Endothelial cell of umbilical vein (primary cell): ENCODE results near the gene PLEKHG3. TPM values are rescaled to one million over a fixed set of nuclear protein-coding genes. Genes with fewer than 3 reads are reported as not detected.

Experiments
- BruUV-seq: library from RNA; stranded (reverse); fragments of 400-500 nt; replicated peaks from 2 replicates; lab custom pipeline; 2021; lab: Mats Ljungman, UMichigan
- CTCF ChIA-PET: fragments of 300-600, 350-600 bp; sonication (Branson Sonifier 250); formaldehyde crosslinking; loops from one replicate; lab custom pipeline; 2021; ENCODE audit warnings: antibody characterized with exemption, inconsistent platforms; lab: Charles Lee
- POLR2A ChIA-PET: fragments of 300-600, 350-600 bp; sonication (Branson Sonifier 250); formaldehyde crosslinking; loops from one replicate; lab custom pipeline; 2021; ENCODE audit warnings: antibody characterized with exemption, inconsistent platforms; lab: Charles Lee
- DNase-seq: peaks from one replicate; pipeline ENCODE4 v3.0.0-alpha.2; 2011; ENCODE audit warnings: low read depth, low spot score
- FAIRE-seq: peaks from 2 replicates; lab custom pipeline; 2011; peaks lifted over from hg19 to GRCh38; lab: Jason Lieb, UNC
- H2AFZ ChIP-seq: 2 replicates; pipeline ENCODE4 v1.6.0; 2012; ENCODE audit warnings: low read depth, low read length, control low read depth, inconsistent platforms
- H3K27ac ChIP-seq: 2 replicates; pipeline ENCODE4 v1.5.1; 2011; ENCODE audit warnings: low read depth, mild to moderate bottlenecking, control low read depth, low read length, moderate library complexity; ENCODE audit not compliant: insufficient read depth
- H3K27me3 ChIP-seq, 2 experiments: 2 replicates each; pipeline versions ENCODE4 v1.6.0 to v1.6.1; 2011; ENCODE audit warnings: low read length in 2 of 2, mixed read lengths in 1 of 2; ENCODE audit not compliant: control insufficient read depth in 2 of 2, insufficient read depth in 2 of 2
- H3K36me3 ChIP-seq, 2 experiments: 2 replicates in 1 of 2; 3 replicates in 1 of 2; pipeline ENCODE4 v1.5.1; 2011; ENCODE audit warnings: low read length in 2 of 2, mild to moderate bottlenecking in 1 of 2, moderate library complexity in 1 of 2; ENCODE audit not compliant: control insufficient read depth in 2 of 2, insufficient read depth in 2 of 2; ENCODE audit errors: extremely low read depth in 1 of 2
- H3K4me1 ChIP-seq: 3 replicates; pipeline ENCODE4 v1.5.1; 2011; ENCODE audit warnings: mild to moderate bottlenecking, low read length; ENCODE audit not compliant: control insufficient read depth, insufficient read depth; ENCODE audit errors: extremely low read depth
- H3K4me2 ChIP-seq: 2 replicates; pipeline ENCODE4 v1.6.1; 2011; ENCODE audit warnings: low read length, control low read depth, mixed read lengths; ENCODE audit not compliant: insufficient read depth
- H3K4me3 ChIP-seq, 3 experiments: fragments of 200-600 bp in 1 of 3; sonication (generic), shearing (Covaris generic) in 1 of 3; replicated peaks in 1 of 3; 2 replicates each; pipeline ENCODE4 v1.5.1; 2011 to 2016; ENCODE audit warnings: control low read depth in 3 of 3, low read length in 3 of 3, mild to moderate bottlenecking in 2 of 3, inconsistent platforms in 1 of 3, low read depth in 1 of 3, moderate library complexity in 1 of 3; ENCODE audit not compliant: insufficient read depth in 1 of 3
- H3K79me2 ChIP-seq: 2 replicates; pipeline ENCODE4 v1.6.0; 2012; ENCODE audit warnings: low read length, inconsistent platforms; ENCODE audit not compliant: control insufficient read depth, insufficient read depth
- H3K9ac ChIP-seq: replicated peaks from 2 replicates; pipeline ENCODE3; 2011; ENCODE audit warnings: low read length, control low read depth; ENCODE audit not compliant: insufficient read depth; ENCODE audit errors: extremely low read depth
- H3K9me1 ChIP-seq: replicated peaks from 3 replicates; pipeline ENCODE4 v1.6.0; 2011; ENCODE audit warnings: mild to moderate bottlenecking, low read length; ENCODE audit not compliant: control insufficient read depth, insufficient read depth; ENCODE audit errors: extremely low read depth
- H3K9me3 ChIP-seq: replicated peaks from 2 replicates; pipeline ENCODE4 v1.5.1; 2012; ENCODE audit warnings: low read length, inconsistent platforms; ENCODE audit not compliant: control insufficient read depth, insufficient read depth
- H4K20me1 ChIP-seq: replicated peaks from 2 replicates; pipeline ENCODE3; 2011; ENCODE audit warnings: mild to moderate bottlenecking, low read length; ENCODE audit not compliant: control insufficient read depth, insufficient read depth; ENCODE audit errors: extremely low read depth
- CTCF ChIP-seq, 2 donors: IDR thresholded peaks; 1 replicate in 1 of 2; 2 replicates in 1 of 2; pipeline ENCODE4 v1.5.1; 2011; ENCODE audit warnings: low read length in 2 of 2, mild to moderate bottlenecking in 2 of 2, moderate library complexity in 2 of 2, control low read depth in 1 of 2, inconsistent platforms in 1 of 2, low read depth in 1 of 2; ENCODE audit not compliant: insufficient read depth in 1 of 2; ENCODE audit errors: extremely low read depth in 1 of 2
- EZH2 ChIP-seq: IDR thresholded peaks from 2 replicates; pipeline ENCODE4 v1.6.1; 2012; ENCODE audit warnings: borderline replicate concordance, low read depth, mild to moderate bottlenecking, moderate library complexity, low read length, inconsistent platforms; ENCODE audit not compliant: severe bottlenecking
- FOS ChIP-seq: IDR thresholded peaks from 2 replicates; pipeline ENCODE4 v1.6.1; 2011; ENCODE audit warnings: mild to moderate bottlenecking, low read length, moderate library complexity, borderline replicate concordance; ENCODE audit not compliant: insufficient read depth
- GATA2 ChIP-seq: IDR thresholded peaks from 2 replicates; pipeline ENCODE4 v1.7.0; 2011; ENCODE audit warnings: low read depth, mild to moderate bottlenecking, moderate library complexity, mixed read lengths, low read length; ENCODE audit not compliant: insufficient read length, insufficient read depth
- JUN ChIP-seq: IDR thresholded peaks from 2 replicates; pipeline ENCODE4 v1.6.1; 2011; ENCODE audit warnings: borderline replicate concordance, low read depth; ENCODE audit not compliant: insufficient read length, insufficient read depth
- MAX ChIP-seq: IDR thresholded peaks from 2 replicates; pipeline ENCODE4 v1.6.1; 2011; ENCODE audit not compliant: insufficient read depth, insufficient read length
- MYC ChIP-seq: IDR thresholded peaks from one replicate; pipeline ENCODE4 v1.6.1; 2011; ENCODE audit warnings: mild to moderate bottlenecking, low read depth, low read length
- POLR2A ChIP-seq: IDR thresholded peaks from 2 replicates; pipeline ENCODE4 v1.6.1; 2012; ENCODE audit warnings: low read depth, mild to moderate bottlenecking, control low read depth, low read length
- POLR2AphosphoS5 ChIP-seq: IDR thresholded peaks from 2 replicates; pipeline ENCODE4 v1.6.1; 2012; ENCODE audit warnings: low read depth, mild to moderate bottlenecking, control low read depth, low read length, moderate library complexity; ENCODE audit not compliant: insufficient read depth
- dilution Hi-C: fragments of 300-500 bp; cut with MboI; formaldehyde crosslinking; loops from one replicate; pipeline ENCODE4 v1.15.0; 2019; ENCODE audit warnings: low sequenced_read_pairs; ENCODE audit not compliant: extremely low pct_ligation_motif_present
- intact Hi-C: fragments of 100-400 bp; cut with micrococcal nuclease; formaldehyde crosslinking; loops from one replicate; pipeline ENCODE4 v1.10.0; 2022
- polyA plus RNA-seq, 4 experiments: library from polyadenylated mRNA; depleted of rRNA in 3 of 4; stranded (reverse) in 3 of 4; unstranded in 1 of 4; fragments of >200 nt; gene quantifications; 2 replicates each; pipeline versions ENCODE4 v1.2.1 to v1.2.3, GENCODE V29; 2011 to 2012; ENCODE audit warnings: missing spikeins in 1 of 4
- total RNA-seq: library from RNA; stranded (reverse); gene quantifications from 2 replicates; pipeline ENCODE4 v1.2.3, GENCODE V29; 2021

The PLEKHG3 gene
- total and polyA plus RNA-seq, 2 donors (not counting 3 experiments of a cell fraction or from before 2014, with no cell fraction given) = 6.6 to 8.0 TPM

GRCh38 chr14:64686282-64686615 lies 18.0 kb upstream of the PLEKHG3 start:
- Histone ChIP-seq H3K9me1 (no peaks in the 10 kb centered on the region), H4K20me1 (no peaks in the 10 kb centered on the region), H3K4me1 (no peaks in the 10 kb centered on the region), H3K4me3 (no peak overlapping the region), H3K36me3 (no peaks in the 10 kb centered on the region), H3K27ac (no peak overlapping the region), H3K4me2 (no peak overlapping the region), H2AFZ (no peak overlapping the region), H3K79me2 (no peaks in the 10 kb centered on the region), H3K9me3 (no peaks in the 10 kb centered on the region), H3K27me3 (peaks cover 0 to 5% of the 10 kb centered on the region in 2 experiments), H3K9ac (no peak overlapping the region)
- POLR2A ChIA-PET = no interaction called here
- no peak for TF ChIP-seq FOS
- no peak for TF ChIP-seq GATA2
- TF ChIP-seq JUN = no peak
- TF ChIP-seq MYC = no peak
- peak; percentile 54 for TF ChIP-seq MAX
- FAIRE-seq = no peak
- CTCF ChIA-PET = no interaction called here
- dilution Hi-C loops (no loop called here), intact Hi-C loops (no loop called here)
- BruUV-seq = no TSS peak
- DNase-seq = no peak

GRCh38 chr14:64688031-64688430 lies 16.2 kb upstream of the PLEKHG3 start:
- H3K9ac ChIP-seq = no peak overlapping the region
- no peak overlapping the region for H3K4me3 ChIP-seq
- BruUV-seq = no TSS peak
- TF ChIP-seq POLR2A (no peak), CTCF (IDR thresholded peaks at IDR 0.05; ENCODE audit: extremely low read depth in 1 of 2, insufficient read depth in 1 of 2, low read depth in 1 of 2, low read length in 2 of 2) (no peak), EZH2 (no peak), POLR2AphosphoS5 (no peak), JUN (no peak), GATA2 (no peak), FOS (no peak), MYC (no peak), MAX (no peak)
- H4K20me1 ChIP-seq = no peaks in the 10 kb centered on the region
- H3K9me1 ChIP-seq = no peaks in the 10 kb centered on the region
- DNase-seq (no peak), FAIRE-seq (no peak)
- H2AFZ ChIP-seq = no peak overlapping the region
- no peaks in the 10 kb centered on the region for H3K4me1 ChIP-seq
- intact Hi-C loops (no loop called here), dilution Hi-C loops (no loop called here)
- H3K4me2 ChIP-seq = no peak overlapping the region
- H3K9me3 ChIP-seq = no peaks in the 10 kb centered on the region
- POLR2A ChIA-PET = no interaction called here
- no peak overlapping the region for H3K27ac ChIP-seq
- CTCF ChIA-PET = no interaction called here
- no peaks in the 10 kb centered on the region for H3K36me3 ChIP-seq
- no peaks in the 10 kb centered on the region for H3K79me2 ChIP-seq
- H3K27me3 ChIP-seq = peaks cover 7% of the 10 kb centered on the region in 2 experiments
